Stimulated activated naive B cell treated with anti-CD40 and anti-IgM and Interleukin-4, amounts not matched to agents 10 μg/mL and 1 μg/mL and 100 μg/mL, for 72 hours (primary cell): Measurements from ENCODE around the gene FGD5.

Experiments
- ATAC-seq, 2 donors: fragments of 150-1000 bp; cut with Tn5 transposase; replicated peaks; 2 replicates each; pipeline ENCODE4 v1.10.0; 2021; ENCODE audit warnings: moderate library complexity in 1 of 2
- DNase-seq: peaks from one replicate; pipeline ENCODE4 v3.0.0; 2021
- H3K27ac Mint-ChIP-seq: one replicate; pipeline ENCODE4 v1.8.0; 2022; ENCODE audit warnings: mild to moderate bottlenecking, mixed read lengths
- H3K27me3 Mint-ChIP-seq, 2 donors: one replicate each; pipeline ENCODE4 v1.8.0; 2022; ENCODE audit warnings: mixed read lengths in 2 of 2
- H3K36me3 Mint-ChIP-seq, 2 donors: one replicate each; pipeline ENCODE4 v1.8.0; 2022; ENCODE audit warnings: mixed read lengths in 2 of 2, mild to moderate bottlenecking in 1 of 2
- H3K4me1 Mint-ChIP-seq, 2 donors: one replicate each; pipeline ENCODE4 v1.8.0; 2022; ENCODE audit warnings: mixed read lengths in 2 of 2, mild to moderate bottlenecking in 1 of 2
- H3K4me3 Mint-ChIP-seq, 2 donors: one replicate each; pipeline ENCODE4 v1.8.0; 2022; ENCODE audit warnings: mild to moderate bottlenecking in 2 of 2, mixed read lengths in 2 of 2, moderate library complexity in 1 of 2
- H3K9me3 Mint-ChIP-seq, 2 donors: one replicate each; pipeline ENCODE4 v1.8.0; 2022; ENCODE audit warnings: mixed read lengths in 2 of 2, mild to moderate bottlenecking in 1 of 2

Gene FGD5

GRCh38 chr3:14921811-14922705, 103.3 kb downstream of the FGD5 start:
- Mint-ChIP-seq H3K4me3 (no peak overlapping the region), H3K27me3 (peaks cover 0 to 13% of the 10 kb centered on the region in 2 donors), H3K9me3 (no peaks in the 10 kb centered on the region), H3K36me3 (no peaks in the 10 kb centered on the region), H3K27ac (no peak overlapping the region), H3K4me1 (peaks cover 0 to 8% of the 10 kb centered on the region in 2 donors)
- ATAC-seq (no peak), DNase-seq (no peak)

GRCh38 chr3:14922863-14923262, 104.1 kb downstream of the FGD5 start:
- Mint-ChIP-seq H3K4me1 (peaks cover 0 to 8% of the 10 kb centered on the region in 2 donors), H3K27ac (no peak overlapping the region), H3K9me3 (no peaks in the 10 kb centered on the region), H3K4me3 (no peak overlapping the region), H3K27me3 (peaks cover 0 to 11% of the 10 kb centered on the region in 2 donors), H3K36me3 (no peaks in the 10 kb centered on the region)
- ATAC-seq (no peak), DNase-seq (no peak)

- H3K4me1 Mint-ChIP-seq: peaks cover 0 to 8% of the 10 kb centered on the region in 2 donors
- DNase-seq (no peak), ATAC-seq (no peak)
- H3K9me3 Mint-ChIP-seq: no peaks in the 10 kb centered on the region
- H3K36me3 Mint-ChIP-seq: no peaks in the 10 kb centered on the region
- no peak overlapping the region for H3K27ac Mint-ChIP-seq
- no peak overlapping the region for H3K4me3 Mint-ChIP-seq
- peaks cover 0 to 7% of the 10 kb centered on the region in 2 donors for H3K27me3 Mint-ChIP-seq
These were observed 104.7 kb downstream of the FGD5 start for GRCh38 chr3:14923476-14923875.

GRCh38 chr3:14925729-14926591, 107.2 kb downstream of the FGD5 start:
- Mint-ChIP-seq H3K27ac (no peak overlapping the region), H3K4me1 (peaks cover 0 to 6% of the 10 kb centered on the region in 2 donors), H3K4me3 (no peak overlapping the region), H3K36me3 (no peaks in the 10 kb centered on the region), H3K27me3 (peaks cover 0 to 5% of the 10 kb centered on the region in 2 donors), H3K9me3 (no peaks in the 10 kb centered on the region)
- DNase-seq: no peak
- ATAC-seq: peak; percentile 43 to 48

- no peaks in the 10 kb centered on the region for H3K36me3 Mint-ChIP-seq
- no peak for DNase-seq
- no peak overlapping the region for H3K4me3 Mint-ChIP-seq
- ATAC-seq: no peak
- H3K27ac Mint-ChIP-seq: no peak overlapping the region
- H3K4me1 Mint-ChIP-seq: no peaks in the 10 kb centered on the region
- no peaks in the 10 kb centered on the region for H3K27me3 Mint-ChIP-seq
- H3K9me3 Mint-ChIP-seq: no peaks in the 10 kb centered on the region
These were observed 107.8 kb downstream of the FGD5 start for GRCh38 chr3:14926592-14926991.

- ATAC-seq: no peak
- H3K4me1 Mint-ChIP-seq: no peaks in the 10 kb centered on the region
These were observed 108.5 kb downstream of the FGD5 start for GRCh38 chr3:14927308-14927707.

GRCh38 chr3:14929310-14930074, 110.7 kb downstream of the FGD5 start:
- ATAC-seq: no peak

More at GRCh38 chr3:14927308-14927707, 108.5 kb downstream of the FGD5 start:
- no peaks in the 10 kb centered on the region for H3K27me3 Mint-ChIP-seq
- DNase-seq: no peak
- no peaks in the 10 kb centered on the region for H3K9me3 Mint-ChIP-seq
- H3K27ac Mint-ChIP-seq: no peak overlapping the region
- H3K36me3 Mint-ChIP-seq: no peaks in the 10 kb centered on the region
- H3K4me3 Mint-ChIP-seq: no peak overlapping the region

GRCh38 chr3:14933820-14934425, 115.2 kb downstream of the FGD5 start:
- H3K4me3 Mint-ChIP-seq: no peak overlapping the region
- no peaks in the 10 kb centered on the region for H3K9me3 Mint-ChIP-seq
- no peak for DNase-seq
- H3K27me3 Mint-ChIP-seq: no peaks in the 10 kb centered on the region
- H3K4me1 Mint-ChIP-seq: peaks cover 0 to 2% of the 10 kb centered on the region in 2 donors
- ATAC-seq: no peak
- no peak overlapping the region for H3K27ac Mint-ChIP-seq
- H3K36me3 Mint-ChIP-seq: no peaks in the 10 kb centered on the region

More at GRCh38 chr3:14929310-14930074, 110.7 kb downstream of the FGD5 start:
- no peaks in the 10 kb centered on the region for H3K4me1 Mint-ChIP-seq
- H3K27ac Mint-ChIP-seq: no peak overlapping the region
- H3K27me3 Mint-ChIP-seq: no peaks in the 10 kb centered on the region
- no peak overlapping the region for H3K4me3 Mint-ChIP-seq
- H3K9me3 Mint-ChIP-seq: no peaks in the 10 kb centered on the region
- no peaks in the 10 kb centered on the region for H3K36me3 Mint-ChIP-seq
- DNase-seq: no peak

- H3K9me3 Mint-ChIP-seq: no peaks in the 10 kb centered on the region
- no peak overlapping the region for H3K27ac Mint-ChIP-seq
- H3K36me3 Mint-ChIP-seq: no peaks in the 10 kb centered on the region
- H3K4me3 Mint-ChIP-seq: no peak overlapping the region
- H3K4me1 Mint-ChIP-seq: peaks cover 0 to 2% of the 10 kb centered on the region in 2 donors
- no peak for DNase-seq
- H3K27me3 Mint-ChIP-seq: no peaks in the 10 kb centered on the region
- ATAC-seq: no peak
These were observed 117.0 kb downstream of the FGD5 start for GRCh38 chr3:14935592-14936345.

GRCh38 chr3:14938954-14939353, 120.2 kb downstream of the FGD5 start:
- no peak overlapping the region for H3K4me3 Mint-ChIP-seq
- H3K9me3 Mint-ChIP-seq: no peaks in the 10 kb centered on the region
- DNase-seq (no peak), ATAC-seq (no peak)
- H3K36me3 Mint-ChIP-seq: no peaks in the 10 kb centered on the region
- no peak overlapping the region for H3K27ac Mint-ChIP-seq
- H3K4me1 Mint-ChIP-seq: peaks cover 8 to 11% of the 10 kb centered on the region in 2 donors
- no peaks in the 10 kb centered on the region for H3K27me3 Mint-ChIP-seq

- no peak overlapping the region for H3K4me3 Mint-ChIP-seq
- H3K36me3 Mint-ChIP-seq: peaks cover 8 to 10% of the 10 kb centered on the region in 2 donors
- H3K9me3 Mint-ChIP-seq: no peaks in the 10 kb centered on the region
- no peak for ATAC-seq
- no peaks in the 10 kb centered on the region for H3K27me3 Mint-ChIP-seq
- no peak for DNase-seq
- H3K27ac Mint-ChIP-seq: no peak overlapping the region
- peaks cover 15 to 25% of the 10 kb centered on the region in 2 donors for H3K4me1 Mint-ChIP-seq
These were observed 123.1 kb downstream of the FGD5 start for GRCh38 chr3:14941871-14942270.

GRCh38 chr3:14943042-14943441, 124.3 kb downstream of the FGD5 start:
- ATAC-seq (no peak), DNase-seq (no peak)
- H3K27me3 Mint-ChIP-seq: no peaks in the 10 kb centered on the region
- peaks cover 10 to 13% of the 10 kb centered on the region in 2 donors for H3K36me3 Mint-ChIP-seq
- no peak overlapping the region for H3K27ac Mint-ChIP-seq
- no peak overlapping the region for H3K4me3 Mint-ChIP-seq
- peaks cover 15 to 28% of the 10 kb centered on the region in 2 donors for H3K4me1 Mint-ChIP-seq
- no peaks in the 10 kb centered on the region for H3K9me3 Mint-ChIP-seq

- Mint-ChIP-seq H3K36me3 (peaks cover 10 to 13% of the 10 kb centered on the region in 2 donors), H3K4me3 (peak overlapping the region; percentile 93 to 94), H3K27ac (peak overlapping the region; percentile 98), H3K9me3 (no peaks in the 10 kb centered on the region), H3K27me3 (no peaks in the 10 kb centered on the region), H3K4me1 (peaks cover 20 to 43% of the 10 kb centered on the region in 2 donors)
- DNase-seq (no peak), ATAC-seq (no peak)
These were observed 127.5 kb downstream of the FGD5 start for GRCh38 chr3:14946236-14946635.
